GM19193 (cell line): Measurements from ENCODE around the gene C1S.
A peak's percentile ranks its signal among the peaks of the same experiment; 100 is the strongest.

Experiments
- POLR2A ChIP-seq: IDR thresholded peaks from 4 replicates; pipeline ENCODE4 v1.6.1; 2011; ENCODE audit not compliant: insufficient read depth, insufficient read length; ENCODE audit errors: extremely low read depth

Gene C1S

GRCh38 chr12:7068994-7069346 is 8.5 kb downstream of the C1S start:
- TF ChIP-seq POLR2A: no peak

GRCh38 chr12:7069386-7069785 is 8.9 kb downstream of the C1S start:
- TF ChIP-seq POLR2A: no peak

DNA sequence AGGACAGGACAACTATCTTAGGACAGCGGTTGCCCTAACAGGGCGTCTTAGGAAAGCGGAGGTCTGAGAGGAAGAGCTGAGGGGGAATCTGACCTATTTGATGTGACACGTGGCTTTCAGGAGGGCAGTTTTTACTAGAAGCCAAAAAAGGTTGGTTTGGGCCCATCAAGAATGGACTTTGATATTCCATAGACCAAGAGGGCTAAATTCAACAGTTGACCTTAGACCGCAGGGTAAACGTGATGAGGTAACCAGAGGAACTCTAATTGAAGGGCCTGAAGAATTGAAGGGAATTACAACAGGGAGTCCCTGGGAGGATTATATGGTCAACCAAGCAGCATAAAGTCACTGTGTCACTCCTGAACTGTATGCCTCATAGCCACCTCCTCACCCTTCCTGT is 11.5 kb downstream of the C1S start:
- no peak for TF ChIP-seq POLR2A

DNA sequence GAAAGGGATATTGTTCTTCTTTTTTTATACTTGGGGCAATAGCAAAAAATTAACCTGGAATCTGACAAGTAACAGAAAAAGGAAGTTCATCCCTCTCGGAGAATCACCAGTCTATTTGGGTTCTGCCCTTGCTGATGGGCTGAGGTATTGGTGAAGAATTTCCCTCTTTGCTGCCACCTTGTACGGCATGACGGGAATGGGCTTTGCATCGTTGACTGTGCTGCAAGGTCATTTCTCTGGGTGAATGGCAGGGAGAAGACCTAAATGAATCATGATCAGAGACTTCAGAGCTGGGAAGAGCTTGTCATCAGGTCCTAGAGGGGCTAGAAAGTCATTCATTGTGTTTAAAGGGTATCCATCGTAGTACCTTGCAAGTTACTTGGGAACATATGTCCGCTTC is 12.0 kb downstream of the C1S start:
- no peak for TF ChIP-seq POLR2A

- no peak for TF ChIP-seq POLR2A
These were observed 13.4 kb downstream of the C1S start for GRCh38 chr12:7073946-7074345.

DNA sequence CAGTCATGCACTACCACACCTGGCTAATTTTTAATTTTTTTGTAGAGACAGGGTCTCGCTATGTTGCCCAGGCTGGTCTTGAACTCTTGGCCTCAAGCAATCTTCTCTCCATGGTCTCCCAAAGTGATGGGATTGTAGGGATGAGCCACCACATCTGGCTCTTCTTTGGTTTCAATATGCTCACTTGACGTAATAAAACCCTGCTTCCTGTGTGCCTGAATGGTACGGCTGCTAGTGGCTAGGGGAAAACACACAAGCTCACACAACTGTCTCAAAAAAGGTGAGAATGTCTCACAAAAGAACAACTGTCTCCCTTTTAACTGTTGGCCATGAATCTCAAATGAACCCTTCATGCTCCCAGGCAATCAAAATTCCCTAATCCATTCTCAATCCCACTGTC is 15.0 kb downstream of the C1S start:
- TF ChIP-seq POLR2A: no peak

- TF ChIP-seq POLR2A: no peak
These were observed 15.4 kb downstream of the C1S start for GRCh38 chr12:7075939-7076338.

GRCh38 chr12:7076493-7076892 is 16.0 kb downstream of the C1S start:
- TF ChIP-seq POLR2A: no peak

DNA sequence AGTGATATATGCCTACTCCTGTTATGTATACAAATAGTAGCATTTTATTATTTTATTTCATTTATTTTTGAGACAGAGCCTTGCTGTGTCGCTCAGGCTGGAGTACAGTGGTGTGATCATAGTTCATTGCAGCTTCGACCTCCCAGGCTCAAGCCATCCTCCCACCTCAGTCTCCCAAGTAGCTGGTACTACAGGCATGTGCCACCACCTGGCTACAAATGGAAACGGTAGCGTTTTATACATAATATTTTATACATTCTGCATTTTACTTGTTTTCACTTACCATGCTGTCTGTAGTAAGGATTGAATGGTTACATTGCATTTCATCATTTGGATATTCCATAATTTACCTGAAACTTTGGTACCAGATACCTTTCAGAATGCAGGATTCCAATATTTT is 17.6 kb downstream of the C1S start:
- no peak for TF ChIP-seq POLR2A

GRCh38 chr12:7079826-7080125 is 19.3 kb downstream of the C1S start:
- TF ChIP-seq POLR2A: no peak

- TF ChIP-seq POLR2A: no peak
These were observed 20.5 kb downstream of the C1S start for GRCh38 chr12:7081037-7081436.

DNA sequence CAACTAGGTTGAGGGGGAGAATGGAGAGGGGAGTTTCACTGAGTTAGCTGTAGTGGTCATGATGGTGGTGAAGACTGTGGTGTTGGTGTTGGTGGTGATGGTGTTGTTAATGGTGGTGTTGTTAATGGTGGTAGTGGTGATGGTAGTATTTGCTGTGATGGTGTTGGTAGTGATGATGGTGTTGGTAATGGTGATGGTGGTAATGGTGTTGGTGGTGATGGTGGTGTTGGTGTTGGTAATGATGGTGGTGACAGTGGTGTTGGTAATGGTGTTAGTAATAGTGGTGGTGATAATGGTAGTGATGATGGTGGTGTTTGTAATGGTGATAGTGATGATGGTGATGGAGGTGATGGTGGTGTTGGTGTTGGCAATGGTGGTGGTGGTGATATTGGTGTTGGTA is 22.6 kb downstream of the C1S start:
- TF ChIP-seq POLR2A: no peak

- no peak for TF ChIP-seq POLR2A
These were observed 28.8 kb downstream of the C1S start for GRCh38 chr12:7089196-7089871.

DNA sequence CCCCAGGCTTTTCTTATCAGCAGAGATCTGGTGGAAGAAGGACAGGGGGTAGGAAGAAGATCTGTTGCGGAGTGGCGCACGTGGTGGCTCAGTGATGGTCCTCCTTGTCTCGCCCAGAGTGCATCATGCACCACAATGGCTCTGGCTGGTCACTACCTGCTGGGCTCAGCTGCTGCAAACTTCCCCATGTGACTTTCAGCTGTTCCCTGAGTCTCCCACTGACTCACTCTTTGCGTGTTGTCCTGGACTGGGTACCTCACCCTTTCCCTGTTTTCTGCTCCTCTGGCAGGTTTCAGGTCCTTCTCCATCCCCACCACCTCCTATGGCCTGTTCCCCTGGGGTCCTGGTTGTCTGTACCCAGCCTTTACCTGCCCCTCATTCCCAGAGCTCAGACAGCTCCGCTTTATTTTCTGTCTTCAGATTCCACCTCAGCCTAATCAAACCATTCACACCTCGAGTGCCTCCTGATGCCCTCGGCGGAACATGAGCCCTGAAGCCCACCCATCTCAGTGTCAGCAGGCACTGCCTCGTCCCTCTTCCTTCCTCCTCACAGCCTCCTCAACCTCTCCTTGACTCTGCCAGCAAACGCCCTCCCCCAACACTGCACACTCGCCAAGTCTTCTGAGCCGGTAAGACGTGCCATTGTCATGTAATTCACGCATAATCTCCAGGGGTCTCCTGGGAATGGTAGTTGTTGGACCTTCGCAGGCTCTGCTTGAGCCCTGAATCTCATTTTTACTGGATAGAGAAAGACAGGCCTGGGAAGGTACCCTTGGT is 29.9 kb downstream of the C1S start:
- no peak for TF ChIP-seq POLR2A

- no peak for TF ChIP-seq POLR2A
These were observed 30.7 kb downstream of the C1S start for GRCh38 chr12:7091171-7091570.

DNA sequence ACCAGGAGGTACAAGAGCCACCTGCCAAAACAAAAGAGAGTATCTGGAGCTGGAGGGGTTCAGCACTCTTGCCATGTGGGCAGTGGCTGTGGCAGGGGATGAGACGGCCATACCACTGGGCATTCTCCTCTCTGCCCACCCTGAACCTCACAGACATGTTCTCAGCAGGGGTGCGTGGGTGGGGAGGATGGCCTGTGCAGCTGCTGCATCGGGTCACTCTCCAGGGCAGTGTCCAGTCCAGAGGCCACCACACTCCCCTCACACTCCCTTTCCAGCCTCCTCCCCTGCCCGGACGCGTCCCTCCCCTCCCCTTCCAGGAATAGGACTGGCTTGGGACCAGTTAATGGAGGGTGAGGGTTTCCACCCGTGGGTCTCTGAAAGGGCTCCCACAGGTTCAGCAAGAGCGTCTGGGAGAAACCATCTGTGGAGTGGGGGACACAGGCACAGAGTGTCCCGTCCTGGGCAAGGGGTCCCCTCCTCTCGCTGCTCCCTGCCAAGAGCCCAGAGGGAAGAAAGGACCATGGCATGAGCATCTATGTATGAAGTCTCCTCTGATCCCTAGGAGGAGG is 31.2 kb downstream of the C1S start:
- no peak for TF ChIP-seq POLR2A

DNA sequence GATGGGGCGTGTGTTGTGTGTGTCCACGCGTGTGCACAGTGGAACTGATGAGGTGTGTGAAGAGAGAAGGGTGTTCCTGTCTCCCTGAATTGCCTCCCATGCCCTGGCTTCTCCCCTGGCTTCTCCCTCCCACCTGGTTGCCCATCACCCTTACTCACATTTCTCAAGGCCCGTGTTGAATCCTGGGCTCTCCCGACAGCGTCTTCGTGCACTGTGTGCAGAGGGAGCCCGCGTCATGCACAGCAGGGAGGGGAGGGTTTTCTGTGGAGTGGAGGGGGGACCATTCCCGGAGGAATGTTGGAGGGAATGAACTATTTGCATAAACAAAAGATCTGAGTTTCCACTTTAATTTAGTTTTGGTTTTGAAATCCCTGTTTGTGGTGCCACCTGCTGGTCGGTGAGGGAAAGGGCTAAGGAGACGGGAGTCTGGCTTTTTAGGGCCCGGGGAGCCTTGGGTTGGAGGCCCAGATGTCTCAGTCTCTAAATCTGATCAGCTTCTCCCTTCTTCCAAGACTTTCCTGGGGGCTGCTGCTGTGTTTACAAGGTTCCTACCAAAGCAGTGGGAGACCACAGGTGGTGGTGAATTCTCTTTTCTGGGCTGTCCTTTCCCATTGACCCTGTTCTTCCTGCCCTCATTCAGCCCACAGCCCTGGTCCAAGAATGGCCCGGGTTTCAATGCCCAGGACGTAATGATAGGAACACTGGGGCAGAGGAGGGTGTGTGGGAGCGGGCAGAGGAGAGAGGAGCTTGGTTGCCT is 31.9 kb downstream of the C1S start, which contains the start of gene C1R:
Gene C1R (minus strand): TSS at position 217 of the 757 bp plus-strand sequence. CDS start 57 bp downstream, at position 160.
- TF ChIP-seq POLR2A: peak; percentile 19
